ENCODE data around the gene FSIP1. TPM values are rescaled to one million over a fixed set of nuclear protein-coding genes. Genes with fewer than 3 reads are reported as not detected.

The FSIP1 gene
- total RNA-seq, 4 donors from 2014 or later: 0.94 to 3.2 (median 2.0) TPM

- Histone ChIP-seq H3K36me3 (no peaks in the 10 kb centered on the region), H3K4me1 (peaks cover 0 to 17% (median 0%) of the 10 kb centered on the region in 3 donors), H3K9me3 (no peaks in the 10 kb centered on the region), H3K27ac (no peak overlapping the region), H3K4me3 (no peak overlapping the region), H3K27me3 (no peaks in the 10 kb centered on the region)
- TF ChIP-seq POLR2AphosphoS5 (IDR thresholded peaks at IDR 0.05) (no peak), EP300 (IDR thresholded peaks at IDR 0.05) (no peak)
- ATAC-seq: no peak
- 87 to 92% methylated on average over 5 of the region's 5 CpGs for WGBS, 2 donors (ENCODE audit: low coverage in 1 of 2)
These were observed 85.1 kb downstream of the FSIP1 start for GRCh38 chr15:39697509-39697908.

- WGBS, 2 donors (ENCODE audit: low coverage in 1 of 2): 77 to 85% methylated on average over 2 of the region's 2 CpGs
These were observed 86.8 kb downstream of the FSIP1 start for GRCh38 chr15:39695793-39696192.

GRCh38 chr15:39692356-39693327 is 90.0 kb downstream of the FSIP1 start:
- ATAC-seq: no peak
- peak overlapping the region in 1 of 2 donors; percentile 12 for H3K4me3 ChIP-seq
- no peaks in the 10 kb centered on the region for H3K36me3 ChIP-seq
- peaks cover 0 to 39% (median 4%) of the 10 kb centered on the region in 3 donors for H3K4me1 ChIP-seq
- peak overlapping the region; percentile 16 to 70 (median 53) for H3K27ac ChIP-seq
- H3K27me3 ChIP-seq: no peaks in the 10 kb centered on the region
- H3K9me3 ChIP-seq: no peaks in the 10 kb centered on the region
- TF ChIP-seq POLR2A (IDR thresholded peaks at IDR 0.05) (no peak), EP300 (IDR thresholded peaks at IDR 0.05) (no peak), POLR2AphosphoS5 (IDR thresholded peaks at IDR 0.05) (peak; percentile 22), CTCF (IDR thresholded peaks at IDR 0.05) (no peak)
- 20 to 21% methylated on average over 9 to 10 of the region's 11 CpGs for WGBS, 2 donors (ENCODE audit: low coverage in 1 of 2)

More at GRCh38 chr15:39695793-39696192, 86.8 kb downstream of the FSIP1 start:
- Histone ChIP-seq H3K4me1 (peaks cover 0 to 34% (median 4%) of the 10 kb centered on the region in 3 donors), H3K36me3 (no peaks in the 10 kb centered on the region), H3K9me3 (no peaks in the 10 kb centered on the region), H3K4me3 (no peak overlapping the region), H3K27me3 (no peaks in the 10 kb centered on the region), H3K27ac (no peak overlapping the region)
- no peak for ATAC-seq
- no peak for TF ChIP-seq CTCF (IDR thresholded peaks at IDR 0.05)
- no peak for TF ChIP-seq EP300 (IDR thresholded peaks at IDR 0.05)
- TF ChIP-seq POLR2AphosphoS5 (IDR thresholded peaks at IDR 0.05): no peak
- TF ChIP-seq POLR2A (IDR thresholded peaks at IDR 0.05): no peak

GRCh38 chr15:39690881-39691634 is 91.6 kb downstream of the FSIP1 start:
- H3K4me1 ChIP-seq: peaks cover 0 to 40% (median 4%) of the 10 kb centered on the region in 3 donors
- WGBS, 2 donors (ENCODE audit: low coverage in 1 of 2): 44 to 89% methylated on average over 1 to 5 of the region's 6 CpGs
- H3K27ac ChIP-seq: peak overlapping the region; percentile 16 to 70 (median 45)
- peak; percentile 76 for ATAC-seq
- no peak for TF ChIP-seq CTCF (IDR thresholded peaks at IDR 0.05)
- peak; percentile 67 for TF ChIP-seq POLR2AphosphoS5 (IDR thresholded peaks at IDR 0.05)
- no peak overlapping the region for H3K4me3 ChIP-seq
- no peaks in the 10 kb centered on the region for H3K27me3 ChIP-seq
- H3K36me3 ChIP-seq: no peaks in the 10 kb centered on the region
- no peaks in the 10 kb centered on the region for H3K9me3 ChIP-seq

GRCh38 chr15:39687965-39688364 is 94.7 kb downstream of the FSIP1 start:
- Histone ChIP-seq H3K36me3 (no peaks in the 10 kb centered on the region), H3K9me3 (no peaks in the 10 kb centered on the region), H3K27me3 (no peaks in the 10 kb centered on the region), H3K27ac (no peak overlapping the region), H3K4me1 (peaks cover 0 to 49% (median 8%) of the 10 kb centered on the region in 3 donors), H3K4me3 (no peak overlapping the region)
- ATAC-seq: no peak
- WGBS, 2 donors (ENCODE audit: low coverage in 1 of 2): 79 to 97% methylated on average over 2 of the region's 2 CpGs
- TF ChIP-seq POLR2AphosphoS5 (IDR thresholded peaks at IDR 0.05) (no peak), EP300 (IDR thresholded peaks at IDR 0.05) (no peak), POLR2A (IDR thresholded peaks at IDR 0.05) (no peak), CTCF (IDR thresholded peaks at IDR 0.05) (no peak)

Measured in gastroesophageal sphincter (tissue), 4 donors.